ENCODE data around the gene NSF. TPM values are rescaled to one million over a fixed set of nuclear protein-coding genes. Genes with fewer than 3 reads are reported as not detected.

Gene NSF
- total and polyA plus RNA-seq, 2 experiments from 2014 or later, result 18.6 to 29.0 TPM

- Histone ChIP-seq H3K27ac (no peak overlapping the region), H3K36me3 (no peaks in the 10 kb centered on the region), H3K9me3 (ENCODE audit: low read depth) (no peaks in the 10 kb centered on the region), H3K27me3 (no peaks in the 10 kb centered on the region), H3K4me1 (ENCODE audit: low read depth) (no peaks in the 10 kb centered on the region), H3K4me3 (no peak overlapping the region)
- DNase-seq (ENCODE audit: low read depth in 1 of 2, low spot score in 1 of 2), result peak in 1 of 2 donors; percentile 53
- TF ChIP-seq CTCF (IDR thresholded peaks at IDR 0.05; ENCODE audit: low read depth, low read length), result no peak
Measured at GRCh38 chr17:46727572-46728348, 137.3 kb downstream of the NSF start.

- H3K4me3 ChIP-seq, result no peak overlapping the region
- no peaks in the 10 kb centered on the region for H3K4me1 ChIP-seq (ENCODE audit: low read depth)
- TF ChIP-seq CTCF (IDR thresholded peaks at IDR 0.05; ENCODE audit: low read depth, low read length), result no peak
- H3K36me3 ChIP-seq, result no peaks in the 10 kb centered on the region
- no peaks in the 10 kb centered on the region for H3K27me3 ChIP-seq
- no peak overlapping the region for H3K27ac ChIP-seq
- H3K9me3 ChIP-seq (ENCODE audit: low read depth), result no peaks in the 10 kb centered on the region
- no peak for DNase-seq (ENCODE audit: low read depth in 1 of 2, low spot score in 1 of 2)
Measured at GRCh38 chr17:46730026-46730425, 139.6 kb downstream of the NSF start.

GRCh38 chr17:46730679-46731078 lies 140.2 kb downstream of the NSF start:
- Histone ChIP-seq H3K36me3 (no peaks in the 10 kb centered on the region), H3K27me3 (no peaks in the 10 kb centered on the region), H3K4me1 (ENCODE audit: low read depth) (no peaks in the 10 kb centered on the region), H3K4me3 (no peak overlapping the region), H3K27ac (no peak overlapping the region), H3K9me3 (ENCODE audit: low read depth) (no peaks in the 10 kb centered on the region)
- no peak for TF ChIP-seq CTCF (IDR thresholded peaks at IDR 0.05; ENCODE audit: low read depth, low read length)
- DNase-seq (ENCODE audit: low read depth in 1 of 2, low spot score in 1 of 2), result no peak

- TF ChIP-seq CTCF (IDR thresholded peaks at IDR 0.05; ENCODE audit: low read depth, low read length), result no peak
- no peak for DNase-seq (ENCODE audit: low read depth in 1 of 2, low spot score in 1 of 2)
- no peaks in the 10 kb centered on the region for H3K27me3 ChIP-seq
- no peaks in the 10 kb centered on the region for H3K9me3 ChIP-seq (ENCODE audit: low read depth)
- no peak overlapping the region for H3K27ac ChIP-seq
- no peaks in the 10 kb centered on the region for H3K4me1 ChIP-seq (ENCODE audit: low read depth)
- no peak overlapping the region for H3K4me3 ChIP-seq
- no peaks in the 10 kb centered on the region for H3K36me3 ChIP-seq
Measured at GRCh38 chr17:46732160-46732559, 141.7 kb downstream of the NSF start.

GRCh38 chr17:46732754-46733398 lies 142.4 kb downstream of the NSF start:
- Histone ChIP-seq H3K27ac (peak overlapping the region; percentile 27), H3K27me3 (no peaks in the 10 kb centered on the region), H3K4me1 (ENCODE audit: low read depth) (no peaks in the 10 kb centered on the region), H3K4me3 (no peak overlapping the region), H3K36me3 (no peaks in the 10 kb centered on the region), H3K9me3 (ENCODE audit: low read depth) (no peaks in the 10 kb centered on the region)
- no peak for TF ChIP-seq CTCF (IDR thresholded peaks at IDR 0.05; ENCODE audit: low read depth, low read length)
- peak in 1 of 2 donors; percentile 28 for DNase-seq (ENCODE audit: low read depth in 1 of 2, low spot score in 1 of 2)

Measured in cardiac muscle cell (in vitro differentiated cells and primary cell).